Measurements from ENCODE around the gene XRCC4.
A peak's percentile ranks its signal among the peaks of the same experiment; 100 is the strongest.
"Not testable (repeated sequence)": the region's sequence is repeated elsewhere in the genome, so short reads cannot be mapped to it uniquely, and the experiment has no call there.

The XRCC4 gene

DNA sequence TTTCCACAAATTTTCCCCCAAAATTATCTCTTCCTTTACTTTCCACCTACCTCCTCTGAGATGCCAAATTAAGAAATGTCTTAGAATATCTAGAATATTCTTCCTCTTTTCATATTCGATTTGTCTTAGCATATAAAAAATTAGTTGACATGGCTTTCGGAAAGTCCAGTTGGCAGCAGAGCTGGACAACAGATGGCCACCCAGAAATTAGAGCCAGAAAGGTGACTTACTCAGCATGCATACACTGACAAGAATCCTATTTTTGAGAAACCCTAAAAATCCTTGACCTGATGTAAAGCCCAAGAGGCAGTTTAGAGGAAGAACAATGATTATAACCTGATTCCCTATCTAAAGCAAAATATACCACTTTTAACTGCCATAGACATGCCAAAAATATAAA, 22.2 kb upstream of the XRCC4 start:
- peaks cover 86% of the 10 kb centered on the region for H3K36me3 Mint-ChIP-seq (ENCODE audit: low read depth)
- no peaks in the 10 kb centered on the region for H3K27me3 Mint-ChIP-seq
- no peak overlapping the region for H3K27ac Mint-ChIP-seq
- no peak overlapping the region for H3K4me3 Mint-ChIP-seq
- no peaks in the 10 kb centered on the region for H3K9me3 Mint-ChIP-seq
- H3K4me1 Mint-ChIP-seq (ENCODE audit: low read depth), result peaks cover 10% of the 10 kb centered on the region

DNA sequence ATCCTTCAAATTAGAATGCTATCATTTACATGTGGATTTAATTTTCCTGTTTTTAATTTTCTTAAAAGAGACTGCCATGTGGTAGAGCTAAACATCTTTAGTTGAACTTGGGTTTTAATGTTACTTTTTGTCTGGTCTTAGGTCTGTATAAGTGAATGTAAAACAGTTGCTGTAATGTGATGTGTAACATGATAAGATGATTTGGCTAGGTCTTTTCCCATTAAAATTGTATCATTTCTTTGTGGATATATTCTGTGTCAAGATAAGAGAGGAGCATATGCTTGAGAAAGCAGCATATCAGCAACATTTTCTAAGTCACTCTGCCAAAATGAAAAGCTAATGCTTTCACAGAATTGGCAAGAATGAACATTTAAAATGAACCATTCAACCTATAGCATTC, 18.6 kb upstream of the XRCC4 start:
- Mint-ChIP-seq H3K4me3 (no peak overlapping the region), H3K4me1 (ENCODE audit: low read depth) (peaks cover 21% of the 10 kb centered on the region), H3K27me3 (no peaks in the 10 kb centered on the region), H3K9me3 (no peaks in the 10 kb centered on the region), H3K27ac (no peak overlapping the region), H3K36me3 (ENCODE audit: low read depth) (peaks cover 83% of the 10 kb centered on the region)

- peaks cover 80% of the 10 kb centered on the region for H3K36me3 Mint-ChIP-seq (ENCODE audit: low read depth)
- no peaks in the 10 kb centered on the region for H3K9me3 Mint-ChIP-seq
- no peaks in the 10 kb centered on the region for H3K27me3 Mint-ChIP-seq
- peaks cover 21% of the 10 kb centered on the region for H3K4me1 Mint-ChIP-seq (ENCODE audit: low read depth)
- no peak overlapping the region for H3K4me3 Mint-ChIP-seq
- H3K27ac Mint-ChIP-seq, result no peak overlapping the region
Measured at GRCh38 chr5:83059341-83059740, 18.0 kb upstream of the XRCC4 start.

DNA sequence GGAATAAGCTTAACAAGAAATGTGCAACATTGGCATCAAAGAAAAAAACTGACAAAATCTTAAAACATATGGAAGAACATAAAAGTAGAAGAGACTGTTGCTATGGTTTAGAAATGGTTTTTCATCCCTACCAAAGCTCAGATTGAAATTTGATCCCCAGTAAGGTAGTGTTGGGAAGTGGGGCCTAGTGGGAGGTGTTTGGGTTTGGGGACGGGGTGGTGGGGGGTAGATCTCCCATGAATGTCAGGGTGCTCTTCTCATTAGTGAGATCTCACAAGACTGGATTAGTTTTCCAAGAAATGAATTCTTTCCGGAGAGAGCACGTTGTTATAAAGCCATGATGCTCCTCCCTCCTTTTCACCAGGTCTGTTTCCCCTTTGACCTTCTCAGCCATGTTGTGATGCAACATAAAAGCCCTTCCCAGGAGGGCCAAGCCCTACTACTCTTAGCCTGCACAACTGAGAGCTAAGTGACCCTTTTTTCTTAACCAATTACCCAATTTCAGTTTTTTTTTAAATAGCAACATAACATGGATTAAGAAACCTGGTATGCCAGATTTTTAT, 10.7 kb upstream of the XRCC4 start:
- Mint-ChIP-seq H3K27me3 (no peaks in the 10 kb centered on the region), H3K36me3 (ENCODE audit: low read depth) (peaks cover 55% of the 10 kb centered on the region), H3K9me3 (no peaks in the 10 kb centered on the region), H3K4me3 (no peak overlapping the region), H3K27ac (no peak overlapping the region), H3K4me1 (ENCODE audit: low read depth) (peaks cover 56% of the 10 kb centered on the region)

DNA sequence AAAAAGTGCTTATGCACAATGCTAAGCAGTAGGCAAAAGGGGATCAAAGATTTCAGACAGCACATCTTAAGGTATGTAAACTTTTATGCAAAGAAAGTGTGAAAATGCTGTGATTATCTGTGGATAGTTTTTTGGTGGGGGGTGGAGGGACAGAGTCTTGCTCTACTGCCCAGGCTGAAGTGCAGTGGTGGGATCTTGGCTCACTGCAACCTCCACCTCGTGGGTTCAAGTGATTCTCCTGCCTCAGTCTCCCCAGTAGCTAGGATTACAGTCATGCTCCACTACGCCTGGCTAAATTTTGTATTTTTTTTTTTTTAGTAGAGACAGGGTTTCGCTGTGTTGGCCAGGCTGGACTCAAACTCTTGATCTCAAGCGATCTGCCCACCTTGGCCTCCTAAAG, 10.0 kb upstream of the XRCC4 start:
- H3K27me3 Mint-ChIP-seq, H3K27ac Mint-ChIP-seq, H3K4me3 Mint-ChIP-seq, H3K9me3 Mint-ChIP-seq: not testable (repeated sequence)
- Mint-ChIP-seq H3K36me3 (ENCODE audit: low read depth) (peaks cover 55% of the 10 kb centered on the region), H3K4me1 (ENCODE audit: low read depth) (peaks cover 59% of the 10 kb centered on the region)

GRCh38 chr5:83069096-83069799, 8.1 kb upstream of the XRCC4 start:
- Mint-ChIP-seq H3K36me3 (ENCODE audit: low read depth) (peaks cover 60% of the 10 kb centered on the region), H3K4me3 (no peak overlapping the region), H3K27ac (no peak overlapping the region), H3K9me3 (no peaks in the 10 kb centered on the region), H3K4me1 (ENCODE audit: low read depth) (peaks cover 78% of the 10 kb centered on the region), H3K27me3 (no peaks in the 10 kb centered on the region)

GRCh38 chr5:83071286-83072051, 5.9 kb upstream of the XRCC4 start:
- H3K9me3 Mint-ChIP-seq, result no peaks in the 10 kb centered on the region
- peaks cover 88% of the 10 kb centered on the region for H3K4me1 Mint-ChIP-seq (ENCODE audit: low read depth)
- peaks cover 58% of the 10 kb centered on the region for H3K36me3 Mint-ChIP-seq (ENCODE audit: low read depth)
- H3K4me3 Mint-ChIP-seq, result peak overlapping the region; percentile 27
- H3K27me3 Mint-ChIP-seq, result no peaks in the 10 kb centered on the region
- peak overlapping the region; percentile 22 for H3K27ac Mint-ChIP-seq

- no peak overlapping the region for H3K27ac Mint-ChIP-seq
- H3K4me3 Mint-ChIP-seq, result no peak overlapping the region
- H3K4me1 Mint-ChIP-seq (ENCODE audit: low read depth), result peaks cover 86% of the 10 kb centered on the region
- H3K9me3 Mint-ChIP-seq, result no peaks in the 10 kb centered on the region
- H3K27me3 Mint-ChIP-seq, result no peaks in the 10 kb centered on the region
- peaks cover 52% of the 10 kb centered on the region for H3K36me3 Mint-ChIP-seq (ENCODE audit: low read depth)
Measured at GRCh38 chr5:83072966-83073365, 4.4 kb upstream of the XRCC4 start.

- Mint-ChIP-seq H3K9me3 (no peaks in the 10 kb centered on the region), H3K27me3 (no peaks in the 10 kb centered on the region), H3K27ac (peak overlapping the region; percentile 99), H3K36me3 (ENCODE audit: low read depth) (peaks cover 24% of the 10 kb centered on the region), H3K4me3 (peak overlapping the region; percentile 100), H3K4me1 (ENCODE audit: low read depth) (peaks cover 50% of the 10 kb centered on the region)
Measured at GRCh38 chr5:83077662-83078261, 415 bp downstream of the XRCC4 start.

DNA sequence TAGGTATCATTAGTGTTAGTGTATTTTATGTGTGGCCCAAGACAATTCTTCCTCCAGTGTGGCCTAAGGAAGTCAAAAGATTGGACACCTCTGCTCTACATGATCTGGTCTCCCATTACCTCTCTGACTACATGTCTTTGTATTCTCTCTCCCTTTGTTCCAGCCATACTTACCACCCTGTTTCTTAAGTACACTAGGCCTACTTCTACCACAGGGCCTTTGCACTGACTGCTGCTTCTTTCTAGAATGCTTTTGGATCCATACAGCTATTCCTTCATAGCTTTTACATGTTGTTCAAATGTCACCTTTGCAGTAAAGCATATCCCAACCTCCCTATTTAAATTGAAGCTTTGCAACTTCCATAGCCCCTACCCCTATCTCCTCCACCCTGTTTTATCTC, 5.4 kb downstream of the XRCC4 start:
- H3K4me3 Mint-ChIP-seq, result no peak overlapping the region
- no peaks in the 10 kb centered on the region for H3K9me3 Mint-ChIP-seq
- no peak overlapping the region for H3K27ac Mint-ChIP-seq
- H3K36me3 Mint-ChIP-seq (ENCODE audit: low read depth), result peaks cover 4% of the 10 kb centered on the region
- peaks cover 12% of the 10 kb centered on the region for H3K4me1 Mint-ChIP-seq (ENCODE audit: low read depth)
- no peaks in the 10 kb centered on the region for H3K27me3 Mint-ChIP-seq

DNA sequence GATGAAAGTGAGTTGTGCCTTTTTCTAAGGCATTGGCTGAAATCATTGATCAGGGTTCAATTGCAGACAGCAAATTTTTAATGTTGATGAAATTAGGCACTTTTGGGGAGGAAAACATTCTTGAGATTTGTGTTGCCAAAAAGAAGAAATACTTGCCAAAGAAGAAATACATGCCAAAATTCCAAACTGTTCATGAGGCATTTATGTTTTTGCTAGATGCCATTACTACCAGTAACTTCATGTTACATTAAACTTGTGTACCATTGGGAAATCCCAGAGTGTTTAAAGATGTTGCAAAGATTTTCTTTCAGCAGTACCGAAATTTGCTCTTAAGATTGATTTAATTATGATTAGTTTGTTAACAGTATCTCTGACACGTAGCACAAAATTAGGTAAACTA, 7.0 kb downstream of the XRCC4 start:
- Mint-ChIP-seq H3K27ac (no peak overlapping the region), H3K4me3 (no peak overlapping the region), H3K9me3 (no peaks in the 10 kb centered on the region), H3K4me1 (ENCODE audit: low read depth) (no peaks in the 10 kb centered on the region), H3K36me3 (ENCODE audit: low read depth) (peaks cover 5% of the 10 kb centered on the region), H3K27me3 (no peaks in the 10 kb centered on the region)

- Mint-ChIP-seq H3K36me3 (ENCODE audit: low read depth) (peaks cover 10% of the 10 kb centered on the region), H3K27me3 (no peaks in the 10 kb centered on the region), H3K4me3 (no peak overlapping the region), H3K27ac (no peak overlapping the region), H3K9me3 (no peaks in the 10 kb centered on the region), H3K4me1 (ENCODE audit: low read depth) (no peaks in the 10 kb centered on the region)
Measured at GRCh38 chr5:83085106-83085505, 7.8 kb downstream of the XRCC4 start.

DNA sequence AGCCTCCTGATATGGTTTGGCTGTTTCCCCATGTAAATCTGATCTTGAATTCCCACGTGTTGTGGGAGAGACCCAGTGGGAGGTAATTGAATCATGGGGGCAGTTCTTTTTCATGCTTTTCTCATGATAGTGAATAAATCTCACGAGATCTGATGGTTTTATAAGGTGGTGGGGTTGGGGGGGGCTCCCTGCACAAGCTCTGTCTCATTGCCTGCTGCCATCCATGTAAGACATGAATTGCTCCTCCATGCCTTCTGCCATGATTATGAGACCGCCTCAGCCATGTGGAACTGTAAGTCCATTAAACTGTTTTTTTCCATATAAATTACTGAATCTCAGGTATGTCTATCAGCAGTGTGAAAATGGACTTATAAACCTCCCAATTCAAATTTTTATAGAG, 12.8 kb downstream of the XRCC4 start:
- Mint-ChIP-seq H3K36me3 (ENCODE audit: low read depth) (peaks cover 39% of the 10 kb centered on the region), H3K9me3 (peaks cover 9% of the 10 kb centered on the region), H3K27ac (no peak overlapping the region), H3K4me1 (ENCODE audit: low read depth) (peaks cover 16% of the 10 kb centered on the region), H3K4me3 (no peak overlapping the region), H3K27me3 (no peaks in the 10 kb centered on the region)

DNA sequence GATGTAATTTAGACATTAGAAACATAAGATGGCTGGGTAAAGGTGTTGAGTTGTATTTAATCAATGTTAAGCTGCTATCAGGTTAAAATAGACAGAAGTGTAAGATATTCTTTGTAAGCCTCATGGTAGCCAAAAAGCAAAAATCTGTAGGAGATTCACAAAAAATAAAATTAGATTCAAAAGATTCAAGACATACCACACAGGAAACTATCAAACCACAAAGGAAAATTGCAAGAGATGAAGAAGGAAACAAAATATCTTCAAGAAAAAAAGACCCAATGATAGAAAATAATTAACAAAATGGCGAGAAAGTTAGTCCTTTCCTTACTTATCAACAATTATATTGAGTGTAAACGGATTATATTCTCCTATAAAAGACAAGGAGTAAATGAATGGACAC, 15.3 kb downstream of the XRCC4 start:
- Mint-ChIP-seq H3K36me3 (ENCODE audit: low read depth) (peaks cover 47% of the 10 kb centered on the region), H3K27ac (peak overlapping the region; percentile 39), H3K9me3 (peaks cover 9% of the 10 kb centered on the region), H3K4me1 (ENCODE audit: low read depth) (peaks cover 16% of the 10 kb centered on the region), H3K4me3 (no peak overlapping the region), H3K27me3 (no peaks in the 10 kb centered on the region)

DNA sequence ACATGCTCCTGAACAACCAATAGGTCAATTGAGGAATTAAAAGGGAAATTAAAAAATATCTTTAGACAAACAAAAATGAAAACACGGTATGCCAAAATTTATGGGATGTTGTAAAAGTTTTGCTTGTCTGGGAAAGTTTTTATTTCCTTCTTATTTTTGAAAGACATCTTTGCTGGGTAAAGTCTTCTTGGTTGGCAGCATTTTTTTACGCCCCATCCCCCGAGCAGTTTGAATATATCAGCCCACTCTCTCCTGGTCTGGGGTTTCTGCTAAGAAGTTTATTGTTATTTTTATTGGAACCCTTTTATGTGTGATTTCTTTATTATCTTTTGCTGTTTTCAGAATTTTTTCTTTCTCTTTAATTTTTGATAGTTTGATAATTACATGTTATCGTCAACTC, 16.3 kb downstream of the XRCC4 start:
- H3K27me3 Mint-ChIP-seq, result no peaks in the 10 kb centered on the region
- peaks cover 9% of the 10 kb centered on the region for H3K9me3 Mint-ChIP-seq
- H3K4me1 Mint-ChIP-seq (ENCODE audit: low read depth), result peaks cover 16% of the 10 kb centered on the region
- no peak overlapping the region for H3K4me3 Mint-ChIP-seq
- H3K36me3 Mint-ChIP-seq (ENCODE audit: low read depth), result peaks cover 50% of the 10 kb centered on the region
- no peak overlapping the region for H3K27ac Mint-ChIP-seq
